SK-N-SH (cell line): ENCODE measurements around the gene SEMA3D. TPM values are rescaled to one million over a fixed set of nuclear protein-coding genes. Genes with fewer than 3 reads are reported as not detected.

Experiments used
- CTCF ChIA-PET: fragments of 300-600, 350-600 bp; formaldehyde crosslinking; extraction: SDS; loops from one replicate; lab custom pipeline; 2021; lab: Yijun Ruan, JAX
- POLR2A ChIA-PET: fragments of 350-600 bp; sonication (Branson Sonifier 250); formaldehyde crosslinking; extraction: SDS; loops from one replicate; lab custom pipeline; 2020; ENCODE audit warnings: antibody characterized with exemption, inconsistent platforms; lab: Yijun Ruan, JAX
- DNase-seq: peaks from one replicate; pipeline ENCODE4 v3.0.0; 2012
- H2AFZ ChIP-seq: fragments of 200-600 bp; sonication (generic); 2 replicates; pipeline ENCODE4 v1.8.1; 2016; ENCODE audit warnings: antibody characterized with exemption, mild to moderate bottlenecking, low read depth
- H3F3A ChIP-seq: fragments of 200-600 bp; sonication (generic); replicated peaks from 2 replicates; pipeline ENCODE3; 2016; ENCODE audit warnings: antibody characterized with exemption, mild to moderate bottlenecking; ENCODE audit not compliant: insufficient read depth
- H3K27ac ChIP-seq, 2 experiments: fragments of 200-500 bp in 1 of 2; fragments of 200-600 bp in 1 of 2; sonication (Bioruptor generic) in 1 of 2; sonication (generic), shearing (Covaris generic) in 1 of 2; 2 replicates each; pipeline versions ENCODE4 v1.5.1 to v1.6.1; 2014 to 2016; ENCODE audit warnings: low read depth in 2 of 2, inconsistent platforms in 1 of 2, low read length in 1 of 2, mild to moderate bottlenecking in 1 of 2, mixed read lengths in 1 of 2
- H3K27me3 ChIP-seq: fragments of 200-600 bp; sonication (generic), shearing (Covaris generic); 2 replicates; pipeline ENCODE4 v1.6.1; 2016; ENCODE audit warnings: mixed run types; ENCODE audit not compliant: insufficient read depth
- H3K36me3 ChIP-seq, 2 experiments: fragments of 200-500 bp in 1 of 2; fragments of 200-600 bp in 1 of 2; sonication (Bioruptor generic) in 1 of 2; sonication (generic) in 1 of 2; replicated peaks in 1 of 2; 2 replicates each; pipeline versions ENCODE3 to v1.5.1; 2014 to 2016; ENCODE audit warnings: low read length in 1 of 2, mild to moderate bottlenecking in 1 of 2; ENCODE audit not compliant: insufficient read depth in 2 of 2, control insufficient read depth in 1 of 2
- H3K4me1 ChIP-seq, 2 experiments: fragments of 200-500 bp in 1 of 2; fragments of 200-600 bp in 1 of 2; sonication (Bioruptor generic) in 1 of 2; sonication (generic), shearing (Covaris generic) in 1 of 2; 2 replicates each; pipeline versions ENCODE4 v1.5.1 to v1.6.1; 2014 to 2016; ENCODE audit warnings: low read depth in 1 of 2, low read length in 1 of 2, mixed run types in 1 of 2; ENCODE audit not compliant: insufficient read depth in 2 of 2, control insufficient read depth in 1 of 2
- H3K4me2 ChIP-seq: fragments of 200-600 bp; sonication (generic), shearing (Covaris generic); 2 replicates; pipeline ENCODE4 v1.6.1; 2017; ENCODE audit warnings: mixed run types
- H3K4me3 ChIP-seq, 2 experiments: fragments of 200-500 bp in 1 of 2; fragments of 200-600 bp in 1 of 2; sonication (Bioruptor generic) in 1 of 2; sonication (generic), shearing (Covaris generic) in 1 of 2; 2 replicates each; pipeline versions ENCODE4 v1.5.1 to v1.8.1; 2014 to 2016; ENCODE audit warnings: low read depth in 2 of 2, inconsistent platforms in 1 of 2, low read length in 1 of 2, mild to moderate bottlenecking in 1 of 2, mixed read lengths in 1 of 2, moderate library complexity in 1 of 2
- H3K79me2 ChIP-seq: fragments of 200-600 bp; sonication (generic); 2 replicates; pipeline ENCODE4 v1.8.1; 2017; ENCODE audit warnings: mild to moderate bottlenecking; ENCODE audit not compliant: insufficient read depth
- H3K9ac ChIP-seq: fragments of 200-600 bp; sonication (generic); 2 replicates; pipeline ENCODE4 v1.6.1; 2017; ENCODE audit warnings: mixed run types
- H3K9me2 ChIP-seq: fragments of 200-600 bp; sonication (generic); 2 replicates; pipeline ENCODE4 v1.6.1; 2017; ENCODE audit warnings: mixed run types
- H3K9me3 ChIP-seq: fragments of 200-600 bp; sonication (generic); 2 replicates; pipeline ENCODE4 v1.6.1; 2017; ENCODE audit warnings: mixed run types, mild to moderate bottlenecking, moderate library complexity
- H4K20me1 ChIP-seq: fragments of 200-600 bp; sonication (generic); 2 replicates; pipeline ENCODE4 v1.6.1; 2017; ENCODE audit warnings: mild to moderate bottlenecking, mixed run types; ENCODE audit not compliant: insufficient read depth
- CTCF ChIP-seq: fragments of 200-600 bp; sonication (generic); IDR thresholded peaks from 2 replicates; pipeline ENCODE4 v1.6.1; 2017; ENCODE audit warnings: antibody characterized with exemption, mild to moderate bottlenecking, moderate library complexity
- ELF1 ChIP-seq: IDR thresholded peaks from 2 replicates; pipeline ENCODE4 v1.4.0; 2012
- EP300 ChIP-seq, 2 experiments: IDR thresholded peaks; 2 replicates each; pipeline versions ENCODE4 v1.4.0 to v1.6.1; 2012; ENCODE audit warnings: borderline replicate concordance in 1 of 2, low read depth in 1 of 2, low read length in 1 of 2
- EZH2phosphoT487 ChIP-seq: fragments of 200-600 bp; sonication (generic); IDR thresholded peaks from 2 replicates; pipeline ENCODE4 v1.6.1; 2017; ENCODE audit warnings: low read depth, mixed run types, mild to moderate bottlenecking, antibody characterized with exemption, moderate library complexity, borderline replicate concordance
- FOSL2 ChIP-seq: IDR thresholded peaks from 2 replicates; pipeline ENCODE4 v1.4.0; 2012; ENCODE audit warnings: low read depth, mild to moderate bottlenecking, moderate library complexity, borderline replicate concordance
- FOXJ3 ChIP-seq: sonication (generic); formaldehyde crosslinking; IDR thresholded peaks from 2 replicates; pipeline ENCODE4 v1.5.1; 2020; ENCODE audit warnings: mild to moderate bottlenecking, missing genetic modification reagents
- FOXM1 ChIP-seq: IDR thresholded peaks from 2 replicates; pipeline ENCODE4 v1.4.0; 2012; ENCODE audit warnings: low read depth, mild to moderate bottlenecking
- GABPA ChIP-seq: IDR thresholded peaks from 2 replicates; pipeline ENCODE4 v1.4.0; 2012; ENCODE audit warnings: low read depth, mild to moderate bottlenecking
- GATA2 ChIP-seq: sonication (generic); formaldehyde crosslinking; IDR thresholded peaks from 2 replicates; pipeline ENCODE4 v1.5.0; 2020; ENCODE audit warnings: mild to moderate bottlenecking, missing genetic modification reagents
- JUND ChIP-seq: IDR thresholded peaks from 2 replicates; pipeline ENCODE4 v1.4.0; 2012
- MAX ChIP-seq: IDR thresholded peaks from 2 replicates; pipeline ENCODE4 v1.4.0; 2012; ENCODE audit warnings: low read depth
- NFIC ChIP-seq: IDR thresholded peaks from 2 replicates; pipeline ENCODE4 v1.4.0; 2012; ENCODE audit warnings: borderline replicate concordance
- POLR2AphosphoS5 ChIP-seq: IDR thresholded peaks from 2 replicates; pipeline ENCODE4 v1.6.1; 2012; ENCODE audit warnings: low read depth, low read length
- RAD21 ChIP-seq: IDR thresholded peaks from 2 replicates; pipeline ENCODE4 v1.6.1; 2012; ENCODE audit warnings: mild to moderate bottlenecking, low read length
- RCOR1 ChIP-seq: fragments of 150-350 bp; IDR thresholded peaks from 2 replicates; pipeline ENCODE4 v1.6.1; 2017; ENCODE audit warnings: antibody characterized with exemption, low read length
- SIN3A ChIP-seq: IDR thresholded peaks from 2 replicates; pipeline ENCODE4 v1.6.1; 2012; ENCODE audit warnings: low read depth, mild to moderate bottlenecking, low read length, moderate library complexity, borderline replicate concordance
- SMC3 ChIP-seq: IDR thresholded peaks from 2 replicates; pipeline ENCODE4 v1.6.1; 2012; ENCODE audit warnings: low read depth, low read length, improper control_type of control experiment
- TAF1 ChIP-seq: IDR thresholded peaks from 2 replicates; pipeline ENCODE4 v1.6.1; 2012; ENCODE audit warnings: low read depth, mild to moderate bottlenecking, low read length, moderate library complexity, borderline replicate concordance
- YY1 ChIP-seq: IDR thresholded peaks from 2 replicates; pipeline ENCODE4 v1.4.0; 2012; ENCODE audit warnings: low read depth, mild to moderate bottlenecking
- ZBTB33 ChIP-seq: IDR thresholded peaks from 2 replicates; pipeline ENCODE4 v1.4.0; 2012; ENCODE audit warnings: low read depth, borderline replicate concordance
- WGBS: methylation state at CpG from one replicate; pipeline ENCODE4 v1.1.6; 2017; ENCODE audit warnings: low lambda C conversion rate; 5-methylcytosine and 5-hydroxymethylcytosine counted together
- polyA plus RNA-seq, 3 experiments: library from polyadenylated mRNA; depleted of rRNA; stranded (reverse); fragments of >200 nt; gene quantifications; 2 replicates each; pipeline ENCODE4 v1.2.3, GENCODE V29; 2012
- TF ChIP-seq, protein P1 (sequence below): fragments of 150-350 bp; IDR thresholded peaks from 2 replicates; pipeline ENCODE4 v1.6.1; 2016; ENCODE audit warnings: mild to moderate bottlenecking, low read depth, low read length

Gene SEMA3D
- polyA plus RNA-seq, 1 of the 3 experiments (the other 2 are of a cell fraction) = 30.1 TPM

- TF ChIP-seq TAF1 (no peak), SIN3A (no peak), FOSL2 (no peak), YY1 (no peak), RAD21 (peak; percentile 98), RCOR1 (no peak), MAX (no peak), ELF1 (no peak), CTCF (peak; percentile 93), GABPA (no peak)
These were observed 163.7 kb downstream of the SEMA3D start (continued) for GRCh38 chr7:85023066-85023712.

DNA sequence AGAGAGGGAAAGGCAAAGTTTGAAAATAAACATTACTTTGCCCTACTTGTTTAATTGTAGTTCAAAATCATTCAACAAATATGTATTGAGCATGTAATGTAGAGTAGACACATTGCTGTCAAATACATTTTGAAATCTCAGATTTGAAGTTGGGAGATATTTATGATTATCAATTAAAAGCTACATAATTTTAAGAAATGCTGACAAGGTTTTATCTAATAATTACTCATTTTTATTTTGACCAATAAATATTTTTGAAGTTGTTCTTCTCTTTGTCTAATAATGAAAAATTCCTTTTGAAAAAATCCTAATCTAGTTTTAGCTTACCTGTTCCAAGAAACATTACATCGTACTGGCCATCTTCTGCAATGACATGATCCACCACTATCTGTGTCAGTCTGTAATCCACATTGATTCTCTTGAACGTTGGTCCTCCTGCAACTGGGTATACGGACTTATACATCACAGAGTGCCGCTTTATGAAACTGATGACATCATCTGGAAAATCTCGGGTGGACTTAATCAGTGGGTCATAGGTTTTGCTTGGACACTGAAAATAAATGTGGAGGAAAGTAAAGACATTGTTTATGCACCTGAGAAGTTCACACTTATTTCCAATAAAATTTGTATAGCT, 164.7 kb downstream of the SEMA3D start:
- Histone ChIP-seq H3K4me3 (no peak overlapping the region), H3K27me3 (no peaks in the 10 kb centered on the region), H3K27ac (no peak overlapping the region), H3F3A (peaks cover 6% of the 10 kb centered on the region), H3K36me3 (peaks cover 0 to 13% of the 10 kb centered on the region in 2 experiments), H3K79me2 (no peaks in the 10 kb centered on the region), H3K4me1 (peaks cover 0 to 12% of the 10 kb centered on the region in 2 experiments; a peak in 3 of 4 replicates), H3K9me3 (no peaks in the 10 kb centered on the region), H3K9ac (no peak overlapping the region), H3K9me2 (no peaks in the 10 kb centered on the region), H3K4me2 (no peak overlapping the region), H2AFZ (no peak overlapping the region), H4K20me1 (no peaks in the 10 kb centered on the region)
- CTCF ChIA-PET = interaction anchor here (0.6 to 12.5 kb wide), 36 partner anchors 9 to 1097 kb away, joined by 3 to 268 read pairs (median 4); no protein-coding TSS in a partner anchor
- no peak for DNase-seq
- 70% methylated on average over 5 of the region's 5 CpGs for WGBS
- POLR2A ChIA-PET = no interaction called here
- TF ChIP-seq FOXJ3 (CRISPR knock-in tag) = no peak
- TF ChIP-seq, protein P1, sequence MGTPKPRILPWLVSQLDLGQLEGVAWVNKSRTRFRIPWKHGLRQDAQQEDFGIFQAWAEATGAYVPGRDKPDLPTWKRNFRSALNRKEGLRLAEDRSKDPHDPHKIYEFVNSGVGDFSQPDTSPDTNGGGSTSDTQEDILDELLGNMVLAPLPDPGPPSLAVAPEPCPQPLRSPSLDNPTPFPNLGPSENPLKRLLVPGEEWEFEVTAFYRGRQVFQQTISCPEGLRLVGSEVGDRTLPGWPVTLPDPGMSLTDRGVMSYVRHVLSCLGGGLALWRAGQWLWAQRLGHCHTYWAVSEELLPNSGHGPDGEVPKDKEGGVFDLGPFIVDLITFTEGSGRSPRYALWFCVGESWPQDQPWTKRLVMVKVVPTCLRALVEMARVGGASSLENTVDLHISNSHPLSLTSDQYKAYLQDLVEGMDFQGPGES = no peak
- no peak for TF ChIP-seq JUND
- no peak for TF ChIP-seq ZBTB33
- TF ChIP-seq EP300 (IDR thresholded peaks at IDR 0.05; ENCODE audit: borderline replicate concordance in 1 of 2, low read depth in 1 of 2, low read length in 1 of 2) = no peak
- TF ChIP-seq EZH2phosphoT487 = no peak
- TF ChIP-seq NFIC = no peak
- no peak for TF ChIP-seq FOXM1
- no peak; the same call in 1 of the 2 replicates for TF ChIP-seq CTCF
- TF ChIP-seq SMC3 = no peak
- no peak for TF ChIP-seq POLR2AphosphoS5
- no peak for TF ChIP-seq GATA2 (CRISPR knock-in tag)
